Epithelial cell of proximal tubule (primary cell): Measurements from ENCODE around the gene CRNKL1. TPM values are rescaled to one million over a fixed set of nuclear protein-coding genes. Genes with fewer than 3 reads are reported as not detected.
A peak's percentile ranks its signal among the peaks of the same experiment; 100 is the strongest.

Source experiments
- DNase-seq: peaks from one replicate; pipeline ENCODE4 v3.0.0-alpha.2; 2011; ENCODE audit warnings: low read depth
- H3K4me3 ChIP-seq: 2 replicates; pipeline ENCODE4 v1.5.1; 2011; ENCODE audit warnings: low read depth, mild to moderate bottlenecking, low read length
- total RNA-seq: library from RNA; depleted of rRNA; stranded (reverse); fragments of >200 nt; gene quantifications from 2 replicates; pipeline ENCODE4 v1.2.3, GENCODE V29; 2015
- TF ChIP-seq, protein P1 (sequence below): conservative IDR thresholded peaks from 2 replicates; pipeline ENCODE4 v1.5.1; 2012; ENCODE audit warnings: low read depth, mild to moderate bottlenecking, low read length

The CRNKL1 gene
- total RNA-seq, 1 donor from 2014 or later = 18.7 TPM

DNA sequence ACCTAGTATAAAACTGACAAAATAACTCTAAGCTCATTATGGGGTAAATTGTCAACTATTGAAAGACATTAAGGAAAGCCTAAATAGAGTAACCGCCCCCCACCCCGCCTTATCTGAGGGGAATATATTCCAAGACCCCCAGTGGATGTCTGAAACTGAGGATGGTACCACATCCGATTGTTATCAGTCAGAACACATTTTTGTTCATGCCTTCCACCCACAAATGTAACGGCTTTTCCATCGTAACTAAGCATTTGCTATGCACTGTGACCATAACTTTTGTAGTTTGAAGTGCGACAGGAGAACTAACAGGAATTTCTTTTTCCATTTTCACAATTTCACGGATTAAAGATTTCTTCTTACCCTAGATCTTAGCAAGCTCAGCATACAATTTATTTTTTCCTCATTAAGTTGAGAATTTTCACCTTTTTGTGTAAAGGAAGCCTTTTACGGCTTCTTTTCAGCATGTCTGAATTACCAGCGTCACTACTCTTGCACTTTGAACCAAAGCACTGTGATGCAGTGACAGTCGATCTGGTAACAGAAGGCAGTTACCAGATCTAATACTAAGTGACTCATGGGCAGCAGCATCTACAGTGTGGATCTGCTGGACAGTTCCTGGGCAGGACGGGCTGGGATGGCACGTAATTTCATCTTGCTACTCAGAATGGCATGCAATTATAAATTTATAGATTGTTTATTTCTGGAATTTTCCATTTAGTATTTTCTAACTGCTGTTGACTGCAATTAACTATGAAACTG is 11.9 kb upstream of the CRNKL1 start:
- H3K4me3 ChIP-seq = no peak overlapping the region
- TF ChIP-seq, protein P1, sequence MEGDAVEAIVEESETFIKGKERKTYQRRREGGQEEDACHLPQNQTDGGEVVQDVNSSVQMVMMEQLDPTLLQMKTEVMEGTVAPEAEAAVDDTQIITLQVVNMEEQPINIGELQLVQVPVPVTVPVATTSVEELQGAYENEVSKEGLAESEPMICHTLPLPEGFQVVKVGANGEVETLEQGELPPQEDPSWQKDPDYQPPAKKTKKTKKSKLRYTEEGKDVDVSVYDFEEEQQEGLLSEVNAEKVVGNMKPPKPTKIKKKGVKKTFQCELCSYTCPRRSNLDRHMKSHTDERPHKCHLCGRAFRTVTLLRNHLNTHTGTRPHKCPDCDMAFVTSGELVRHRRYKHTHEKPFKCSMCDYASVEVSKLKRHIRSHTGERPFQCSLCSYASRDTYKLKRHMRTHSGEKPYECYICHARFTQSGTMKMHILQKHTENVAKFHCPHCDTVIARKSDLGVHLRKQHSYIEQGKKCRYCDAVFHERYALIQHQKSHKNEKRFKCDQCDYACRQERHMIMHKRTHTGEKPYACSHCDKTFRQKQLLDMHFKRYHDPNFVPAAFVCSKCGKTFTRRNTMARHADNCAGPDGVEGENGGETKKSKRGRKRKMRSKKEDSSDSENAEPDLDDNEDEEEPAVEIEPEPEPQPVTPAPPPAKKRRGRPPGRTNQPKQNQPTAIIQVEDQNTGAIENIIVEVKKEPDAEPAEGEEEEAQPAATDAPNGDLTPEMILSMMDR = no peak
- no peak for DNase-seq

DNA sequence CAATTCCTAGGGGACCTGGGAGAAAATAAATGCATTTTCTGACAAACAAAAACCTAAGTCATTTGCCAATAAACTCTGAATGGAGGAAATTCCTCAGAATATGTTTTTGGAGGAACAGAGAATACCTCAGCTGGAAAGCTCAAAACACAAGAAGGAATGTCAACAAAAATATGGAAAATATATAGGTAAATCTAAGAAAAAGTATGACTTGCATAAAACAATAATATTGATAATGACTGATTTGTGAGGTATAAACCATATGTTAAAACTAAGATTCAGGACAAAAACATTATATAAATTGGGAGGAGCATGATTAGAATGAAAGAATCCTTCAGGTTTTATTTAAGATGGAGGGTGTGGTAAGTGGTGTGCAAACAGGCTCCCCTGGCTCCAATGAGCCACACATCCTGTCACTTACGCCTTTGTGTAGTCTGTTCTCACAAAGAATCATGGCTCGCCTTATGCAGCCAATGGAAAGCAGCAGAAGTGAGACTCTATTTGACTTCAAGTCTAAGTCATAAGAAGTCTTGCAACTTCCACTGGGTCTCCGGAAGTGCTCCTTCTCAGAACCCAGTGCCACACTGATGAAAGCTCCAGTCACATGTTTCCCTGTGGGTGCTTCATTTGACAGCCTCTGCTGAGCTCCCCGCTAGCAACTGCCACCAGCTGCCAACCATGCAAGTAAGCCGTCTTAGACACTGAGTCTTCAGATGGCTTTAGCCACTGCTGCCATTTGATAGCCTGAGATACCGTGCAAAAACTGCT is 8.2 kb upstream of the CRNKL1 start:
- no peak overlapping the region for H3K4me3 ChIP-seq
- no peak for DNase-seq
- TF ChIP-seq, protein P1 = no peak

DNA sequence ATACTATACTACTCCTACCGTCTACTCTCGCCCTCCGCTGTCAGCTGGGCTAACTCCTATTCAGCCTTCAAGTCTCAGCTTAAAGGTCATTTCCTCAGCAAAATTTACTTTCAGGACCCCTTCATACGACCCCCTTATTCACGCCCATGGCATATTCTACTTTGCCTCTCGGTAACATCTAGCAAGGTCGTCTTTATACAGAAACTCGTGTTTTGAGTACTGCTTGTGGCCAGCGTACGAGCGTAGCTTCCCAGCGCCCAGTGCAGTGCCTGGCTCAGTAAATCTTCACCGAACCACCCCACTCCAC is 546 bp downstream of the CRNKL1 start:
- peak overlapping the region; percentile 92 for H3K4me3 ChIP-seq
- DNase-seq = no peak
- TF ChIP-seq, protein P1 = no peak

DNA sequence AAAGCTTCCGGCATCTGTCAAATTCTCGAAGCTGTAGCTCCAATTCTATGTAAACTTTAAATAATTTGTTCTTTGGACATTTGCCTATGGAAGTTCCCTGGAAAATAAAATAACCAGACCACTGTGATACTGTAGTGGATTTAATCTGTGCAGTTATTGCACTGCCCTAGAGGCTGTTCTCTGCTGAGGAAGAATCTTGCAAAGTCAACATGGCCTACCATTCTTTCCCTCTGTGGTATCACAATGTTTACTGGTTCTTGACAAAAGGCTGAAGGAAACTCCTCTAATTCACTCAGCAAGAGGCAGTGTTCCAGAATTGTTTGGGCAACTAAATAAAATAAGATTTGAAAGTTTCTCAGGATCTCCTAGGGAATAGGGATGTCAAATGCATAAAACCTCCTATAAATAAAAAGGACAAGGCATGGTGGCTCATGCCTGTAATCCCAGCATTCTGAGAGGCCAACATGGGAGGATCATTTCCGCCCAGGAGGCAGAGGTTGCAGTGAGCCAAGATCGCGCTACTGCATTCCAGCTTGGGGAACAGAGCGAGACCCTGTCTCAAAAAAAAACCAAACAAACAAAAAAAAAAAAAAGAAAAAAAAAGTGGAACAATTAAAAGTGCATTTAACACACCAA is 12.4 kb downstream of the CRNKL1 start:
- TF ChIP-seq, protein P1 = no peak
- no peak for DNase-seq
- H3K4me3 ChIP-seq = no peak overlapping the region

DNA sequence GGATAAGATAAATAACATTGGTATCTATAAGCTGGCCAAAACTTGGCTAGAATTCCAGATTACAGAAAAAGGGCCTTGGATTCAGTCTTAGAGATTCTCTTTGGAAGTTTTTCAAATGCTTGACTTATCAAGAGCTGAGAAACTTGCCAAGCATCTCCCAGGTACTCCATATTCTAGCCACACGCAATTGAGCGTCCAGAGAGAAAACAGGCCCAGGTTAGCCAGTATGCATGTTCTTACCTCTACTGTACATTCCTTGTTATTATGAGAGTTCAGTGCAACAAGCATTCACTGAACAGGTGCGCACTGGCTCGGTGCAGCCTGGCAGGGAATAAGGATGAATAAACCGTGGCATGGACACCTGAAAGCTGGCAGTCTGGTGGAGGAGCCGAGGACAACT is 13.7 kb downstream of the CRNKL1 start:
- TF ChIP-seq, protein P1 = no peak
- H3K4me3 ChIP-seq = no peak overlapping the region
- DNase-seq = no peak

DNA sequence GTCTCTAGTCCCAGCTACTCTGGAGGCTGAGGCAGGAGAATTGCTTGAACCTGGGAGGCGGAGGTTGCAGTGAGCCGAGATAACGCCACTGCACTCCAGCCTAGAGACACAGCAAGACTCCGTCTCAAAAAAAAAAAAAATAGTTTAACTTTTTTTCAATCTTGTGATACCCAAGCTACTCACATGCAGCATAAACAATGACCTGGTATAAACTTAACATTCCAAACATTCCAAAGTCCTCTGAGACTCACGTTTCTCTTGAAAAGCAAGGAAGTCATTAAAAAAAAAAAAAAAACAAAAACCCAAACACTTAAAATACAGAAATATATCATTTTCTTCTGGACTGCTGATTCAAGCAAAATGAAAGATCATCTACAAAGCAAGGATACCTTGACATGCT is 14.3 kb downstream of the CRNKL1 start:
- no peak for DNase-seq
- H3K4me3 ChIP-seq = no peak overlapping the region
- TF ChIP-seq, protein P1 = no peak

DNA sequence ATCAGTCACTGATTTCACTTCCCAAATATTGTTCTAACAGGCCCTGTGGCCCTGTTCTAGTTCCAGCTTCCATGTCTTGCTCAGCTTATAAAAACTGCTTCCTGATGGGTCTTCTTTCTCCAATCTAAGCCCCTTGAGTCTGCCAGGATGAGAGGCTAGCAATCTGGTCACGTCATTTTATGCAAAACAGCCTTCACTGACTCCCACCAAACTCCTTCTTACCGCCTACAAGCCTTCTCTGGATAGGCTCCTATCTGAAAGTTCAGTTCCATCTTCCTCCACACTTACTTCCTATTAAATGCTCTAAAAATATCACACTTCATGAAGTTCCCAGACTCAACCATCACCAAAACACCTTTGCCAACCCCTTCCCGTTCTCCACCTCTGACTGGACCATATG is 15.5 kb downstream of the CRNKL1 start:
- no peak for DNase-seq
- H3K4me3 ChIP-seq = no peak overlapping the region
- TF ChIP-seq, protein P1 = no peak
